Small intestine (tissue), 7 donors: ENCODE data around the gene KIAA0513. TPM values are rescaled to one million over a fixed set of nuclear protein-coding genes. Genes with fewer than 3 reads are reported as not detected.

Experiments used
- DNase-seq, 2 donors: peaks; one replicate each; pipeline versions ENCODE4 v3.0.0 to v3.0.0-alpha.2; 2013
- FAIRE-seq: peaks from 2 replicates; lab custom pipeline; 2012; peaks lifted over from hg19 to GRCh38; lab: Jason Lieb, UNC
- H3K27ac ChIP-seq, 3 donors: one replicate each; pipeline ENCODE4 v1.5.1; 2013; ENCODE audit warnings: low read length in 2 of 3, mild to moderate bottlenecking in 2 of 3, control low read depth in 1 of 3, inconsistent platforms in 1 of 3, low read depth in 1 of 3, moderate library complexity in 1 of 3
- H3K27me3 ChIP-seq, 3 donors: one replicate each; pipeline ENCODE4 v1.6.1; 2013; ENCODE audit warnings: low read length in 3 of 3, inconsistent platforms in 1 of 3; ENCODE audit not compliant: control insufficient read depth in 3 of 3, insufficient read depth in 3 of 3
- H3K36me3 ChIP-seq, 3 donors: one replicate each; pipeline ENCODE4 v1.6.1; 2013; ENCODE audit warnings: low read length in 3 of 3, inconsistent platforms in 1 of 3, low read depth in 1 of 3, mild to moderate bottlenecking in 1 of 3, moderate library complexity in 1 of 3; ENCODE audit not compliant: control insufficient read depth in 3 of 3, insufficient read depth in 2 of 3
- H3K4me1 ChIP-seq, 3 donors: one replicate each; pipeline ENCODE4 v1.6.1; 2013; ENCODE audit warnings: low read length in 2 of 3, inconsistent platforms in 1 of 3, low read depth in 1 of 3, mild to moderate bottlenecking in 1 of 3, moderate library complexity in 1 of 3; ENCODE audit not compliant: control insufficient read depth in 3 of 3, insufficient read depth in 2 of 3
- H3K4me3 ChIP-seq, 3 donors: one replicate each; pipeline ENCODE4 v1.5.1; 2013; ENCODE audit warnings: low read length in 3 of 3, control low read depth in 1 of 3, inconsistent platforms in 1 of 3, low read depth in 1 of 3, mild to moderate bottlenecking in 1 of 3, moderate library complexity in 1 of 3
- H3K9me3 ChIP-seq, 2 donors: one replicate each; pipeline ENCODE4 v1.6.1; 2013; ENCODE audit warnings: low read depth in 1 of 2, low read length in 1 of 2; ENCODE audit not compliant: control insufficient read depth in 2 of 2, insufficient read depth in 1 of 2
- WGBS, 3 donors: extraction: QIAGEN DNeasy Blood & Tissue Kit; methylation state at CpG; one replicate each; pipeline ENCODE4 v1.1.7; 2013; 5-methylcytosine and 5-hydroxymethylcytosine counted together
- polyA plus RNA-seq, 4 donors: library from polyadenylated mRNA; stranded (reverse) in 3 of 4; unstranded in 1 of 4; fragments of 200-250 nt in 3 of 4; fragments of 120-200 nt in 1 of 4; gene quantifications; one replicate each; pipeline versions ENCODE4 v1.2.1 to v1.2.3, GENCODE V29; 2013
- donor health status: healthy with polysubstance abuse.
- donor health status: control.
- donor health status: control.
- donor health status: Bipolar disorder and iron deficiency.
- donor health status: healthy.

The KIAA0513 gene
- polyA plus RNA-seq, 4 donors: 2.9 to 8.1 (median 5.1) TPM

GRCh38 chr16:85077576-85078125, 50.1 kb downstream of the KIAA0513 start:
- H3K27me3 ChIP-seq: no peaks in the 10 kb centered on the region
- H3K9me3 ChIP-seq: no peaks in the 10 kb centered on the region
- 86 to 95% (median 93%) methylated on average over 14 to 16 of the region's 16 CpGs for WGBS, 3 donors
- FAIRE-seq: no peak
- H3K4me1 ChIP-seq: peaks cover 0 to 4% (median 0%) of the 10 kb centered on the region in 3 donors
- no peak overlapping the region for H3K27ac ChIP-seq
- H3K36me3 ChIP-seq: peaks cover 0 to 64% (median 6%) of the 10 kb centered on the region in 3 donors
- no peak for DNase-seq
- H3K4me3 ChIP-seq: no peak overlapping the region

GRCh38 chr16:85078226-85078625, 50.6 kb downstream of the KIAA0513 start:
- no peak for DNase-seq
- WGBS, 3 donors: 82 to 87% (median 82%) methylated on average over 10 of the region's 10 CpGs

GRCh38 chr16:85078952-85079351, 51.4 kb downstream of the KIAA0513 start:
- H3K9me3 ChIP-seq: no peaks in the 10 kb centered on the region
- H3K27me3 ChIP-seq: no peaks in the 10 kb centered on the region
- FAIRE-seq (no peak), DNase-seq (no peak)
- peaks cover 0 to 53% (median 5%) of the 10 kb centered on the region in 3 donors for H3K36me3 ChIP-seq
- 96 to 98% (median 97%) methylated on average over 10 of the region's 10 CpGs for WGBS, 3 donors
- no peak overlapping the region for H3K4me3 ChIP-seq
- peaks cover 0 to 5% (median 0%) of the 10 kb centered on the region in 3 donors for H3K4me1 ChIP-seq
- no peak overlapping the region for H3K27ac ChIP-seq

More at GRCh38 chr16:85078226-85078625, 50.6 kb downstream of the KIAA0513 start:
- Histone ChIP-seq H3K4me3 (no peak overlapping the region), H3K27ac (no peak overlapping the region), H3K9me3 (no peaks in the 10 kb centered on the region), H3K27me3 (no peaks in the 10 kb centered on the region), H3K36me3 (peaks cover 0 to 58% (median 5%) of the 10 kb centered on the region in 3 donors), H3K4me1 (peaks cover 0 to 5% (median 0%) of the 10 kb centered on the region in 3 donors)
- no peak for FAIRE-seq

GRCh38 chr16:85079785-85080570, 52.4 kb downstream of the KIAA0513 start:
- DNase-seq (no peak), FAIRE-seq (no peak)
- H3K9me3 ChIP-seq: no peaks in the 10 kb centered on the region
- H3K4me1 ChIP-seq: peaks cover 0 to 5% (median 0%) of the 10 kb centered on the region in 3 donors
- WGBS, 3 donors: 79 to 84% (median 81%) methylated on average over 22 of the region's 22 CpGs
- no peak overlapping the region for H3K4me3 ChIP-seq
- no peak overlapping the region for H3K27ac ChIP-seq
- H3K27me3 ChIP-seq: no peaks in the 10 kb centered on the region
- H3K36me3 ChIP-seq: peaks cover 0 to 57% (median 5%) of the 10 kb centered on the region in 3 donors

- WGBS, 3 donors: 86 to 93% (median 87%) methylated on average over 9 of the region's 9 CpGs
- Histone ChIP-seq H3K9me3 (no peaks in the 10 kb centered on the region), H3K4me1 (peaks cover 0 to 5% (median 0%) of the 10 kb centered on the region in 3 donors), H3K27ac (no peak overlapping the region), H3K27me3 (no peaks in the 10 kb centered on the region), H3K36me3 (peaks cover 0 to 52% (median 5%) of the 10 kb centered on the region in 3 donors), H3K4me3 (no peak overlapping the region)
- DNase-seq (no peak), FAIRE-seq (no peak)
Measured at GRCh38 chr16:85081038-85081437, 53.4 kb downstream of the KIAA0513 start.

- H3K27me3 ChIP-seq: no peaks in the 10 kb centered on the region
- H3K36me3 ChIP-seq: peaks cover 0 to 45% (median 5%) of the 10 kb centered on the region in 3 donors
- no peak overlapping the region for H3K27ac ChIP-seq
- H3K4me1 ChIP-seq: peaks cover 0 to 8% (median 0%) of the 10 kb centered on the region in 3 donors
- 89 to 95% (median 91%) methylated on average over 14 to 15 of the region's 15 CpGs for WGBS, 3 donors
- no peaks in the 10 kb centered on the region for H3K9me3 ChIP-seq
- FAIRE-seq: no peak
- H3K4me3 ChIP-seq: no peak overlapping the region
- no peak for DNase-seq
Measured at GRCh38 chr16:85081765-85082164, 54.2 kb downstream of the KIAA0513 start.

GRCh38 chr16:85082173-85083050, 54.8 kb downstream of the KIAA0513 start:
- DNase-seq: peak; percentile 15 to 42
- no peak for FAIRE-seq
- Histone ChIP-seq H3K27ac (no peak overlapping the region), H3K4me1 (peaks cover 0 to 14% (median 0%) of the 10 kb centered on the region in 3 donors), H3K4me3 (no peak overlapping the region), H3K9me3 (no peaks in the 10 kb centered on the region), H3K36me3 (peaks cover 0 to 38% (median 5%) of the 10 kb centered on the region in 3 donors), H3K27me3 (no peaks in the 10 kb centered on the region)
- 44 to 68% (median 59%) methylated on average over 32 to 33 of the region's 33 CpGs for WGBS, 3 donors
